GM12891 (cell line): ENCODE results near the gene MPL.

Experiments
- DNase-seq: peaks from one replicate; pipeline ENCODE4 v3.0.0; 2011; ENCODE audit warnings: low spot score; ENCODE audit not compliant: insufficient read length
- FAIRE-seq: peaks from 2 replicates; lab custom pipeline; 2011; peaks lifted over from hg19 to GRCh38; lab: Jason Lieb, UNC
- PAX5 ChIP-seq: IDR thresholded peaks from 2 replicates; pipeline ENCODE4 v1.6.1; 2011; ENCODE audit warnings: low read length, moderate library complexity, mild to moderate bottlenecking; ENCODE audit not compliant: insufficient read depth, severe bottlenecking
- POLR2A ChIP-seq: IDR thresholded peaks from 2 replicates; pipeline ENCODE4 v1.6.1; 2011; ENCODE audit warnings: low read depth, low read length, control low read depth
- POLR2AphosphoS5 ChIP-seq: IDR thresholded peaks from 2 replicates; pipeline ENCODE4 v1.6.1; 2011; ENCODE audit warnings: low read depth, low read length, control low read depth
- POU2F2 ChIP-seq: IDR thresholded peaks from 2 replicates; pipeline ENCODE4 v1.6.1; 2011; ENCODE audit warnings: low read depth, mild to moderate bottlenecking, control low read depth, low read length, moderate library complexity
- SPI1 ChIP-seq: IDR thresholded peaks from 2 replicates; pipeline ENCODE4 v1.6.1; 2011; ENCODE audit warnings: low read depth, low read length, control low read depth
- TAF1 ChIP-seq: IDR thresholded peaks from 2 replicates; pipeline ENCODE4 v1.6.1; 2011; ENCODE audit warnings: low read depth, low read length, control low read depth

MPL gene

DNA sequence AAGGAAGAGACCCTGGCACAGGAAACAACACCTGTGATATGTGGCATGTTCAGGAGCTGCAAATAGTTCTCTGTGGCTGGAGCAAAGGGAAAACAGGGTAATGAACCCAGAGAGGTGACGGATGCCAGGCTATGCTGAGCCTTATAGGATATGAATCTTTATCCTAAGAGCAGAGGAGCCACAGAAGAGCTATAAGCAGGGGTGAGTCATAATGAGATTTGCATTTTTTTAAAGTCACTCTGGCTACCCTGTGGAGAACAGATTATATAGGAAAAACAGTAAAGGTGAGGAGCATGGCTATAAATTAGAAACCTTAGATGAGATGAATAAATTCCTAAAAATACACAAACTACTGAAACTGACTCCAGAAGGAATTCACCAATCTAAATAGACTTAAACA is 12.8 kb upstream of the MPL start:
- no peak for TF ChIP-seq POLR2A
- TF ChIP-seq POU2F2, result no peak
- TF ChIP-seq POLR2AphosphoS5, result no peak
- TF ChIP-seq TAF1, result no peak
- TF ChIP-seq SPI1, result no peak
- TF ChIP-seq PAX5, result no peak
- DNase-seq (no peak), FAIRE-seq (no peak)

DNA sequence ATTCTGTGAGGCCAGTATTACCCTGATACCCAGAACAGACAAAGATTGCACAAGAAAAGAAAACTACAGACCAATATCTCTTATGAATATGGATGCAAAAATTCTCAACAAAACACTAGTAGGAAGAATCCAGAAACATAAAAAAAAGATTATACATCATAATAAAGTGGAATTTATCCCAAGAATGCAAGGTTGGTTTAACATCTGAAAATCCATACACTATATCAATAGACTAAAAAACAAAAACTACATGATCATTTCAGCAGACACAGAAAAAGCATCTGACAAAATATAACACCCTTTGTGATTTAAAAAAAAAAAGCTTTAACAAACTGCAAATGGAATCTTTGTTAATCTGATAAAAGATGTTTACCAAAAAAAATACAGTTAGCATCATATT is 12.2 kb upstream of the MPL start:
- DNase-seq, result no peak
- no peak for FAIRE-seq
- TF ChIP-seq TAF1 (no peak), PAX5 (no peak), POLR2AphosphoS5 (no peak), SPI1 (no peak), POLR2A (no peak), POU2F2 (no peak)

- TF ChIP-seq PAX5, result no peak
- no peak for TF ChIP-seq TAF1
- TF ChIP-seq POU2F2, result no peak
- TF ChIP-seq POLR2A, result no peak
- TF ChIP-seq POLR2AphosphoS5, result no peak
- TF ChIP-seq SPI1, result no peak
- no peak for FAIRE-seq
- no peak for DNase-seq
These were observed 9.9 kb upstream of the MPL start for GRCh38 chr1:43327549-43328292.

GRCh38 chr1:43329995-43330751 is 7.4 kb upstream of the MPL start:
- TF ChIP-seq PAX5 (no peak), POU2F2 (no peak), POLR2AphosphoS5 (no peak), POLR2A (no peak), TAF1 (no peak), SPI1 (no peak)
- FAIRE-seq (no peak), DNase-seq (no peak)

- DNase-seq, result no peak
- TF ChIP-seq POLR2A (no peak), SPI1 (no peak), POLR2AphosphoS5 (no peak), TAF1 (no peak), PAX5 (no peak)
- no peak for FAIRE-seq
These were observed 5.9 kb upstream of the MPL start for GRCh38 chr1:43331688-43332087.

- DNase-seq, result no peak
- no peak for FAIRE-seq
These were observed 3.0 kb upstream of the MPL start for GRCh38 chr1:43334453-43335205.

DNA sequence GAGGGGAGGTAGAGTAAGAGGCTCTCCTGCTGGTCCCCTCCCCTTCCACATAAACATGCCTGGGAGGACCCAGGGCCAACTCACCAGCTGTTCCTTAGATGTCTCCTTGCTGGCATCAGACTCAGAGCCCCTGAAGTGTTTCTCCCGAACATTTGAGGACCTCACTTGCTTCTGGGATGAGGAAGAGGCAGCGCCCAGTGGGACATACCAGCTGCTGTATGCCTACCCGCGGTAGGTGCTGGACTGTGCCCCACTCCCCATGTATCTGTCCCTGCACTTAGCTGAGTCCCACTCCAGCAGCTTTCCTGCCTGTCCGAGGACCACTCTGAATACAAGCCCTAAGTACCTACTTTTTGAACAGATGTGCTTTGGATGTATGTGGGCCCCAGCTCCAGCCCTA is 383 bp downstream of the MPL start:
- FAIRE-seq, result no peak

More at GRCh38 chr1:43334453-43335205, 3.0 kb upstream of the MPL start:
- no peak for TF ChIP-seq TAF1
- no peak for TF ChIP-seq POU2F2
- TF ChIP-seq POLR2A, result no peak
- TF ChIP-seq PAX5, result no peak

GRCh38 chr1:43339584-43340232 is 2.1 kb downstream of the MPL start:
- no peak for TF ChIP-seq SPI1
- DNase-seq (no peak), FAIRE-seq (no peak)

More for the DNA sequence above, 383 bp downstream of the MPL start:
- TF ChIP-seq TAF1, result no peak
- no peak for TF ChIP-seq POLR2A
- no peak for TF ChIP-seq PAX5
- no peak for TF ChIP-seq SPI1
- no peak for TF ChIP-seq POU2F2
- no peak for TF ChIP-seq POLR2AphosphoS5
- DNase-seq, result no peak

- TF ChIP-seq POLR2AphosphoS5, result no peak
- TF ChIP-seq SPI1, result no peak
- no peak for DNase-seq
- FAIRE-seq, result no peak
These were observed 2.9 kb downstream of the MPL start for GRCh38 chr1:43340559-43340958.
